GM23338 (cell line): ENCODE data around the gene TLNRD1. TPM values are rescaled to one million over a fixed set of nuclear protein-coding genes. Genes with fewer than 3 reads are reported as not detected.

Source experiments
- ATAC-seq: fragments of 200-7000 bp; cut with Tn5 transposase; 3 replicates; pipeline ENCODE4 v1.9.1; 2020
- DNase-seq: peaks from one replicate; pipeline ENCODE4 v3.0.0-alpha.2; 2015; ENCODE audit warnings: low spot score
- H2AFZ ChIP-seq: fragments of 200-600 bp; sonication (generic); 2 replicates; pipeline ENCODE4 v1.8.0; 2016; ENCODE audit warnings: antibody characterized with exemption, mild to moderate bottlenecking, moderate library complexity
- H3F3A ChIP-seq: fragments of 200-600 bp; sonication (generic); replicated peaks from 2 replicates; pipeline ENCODE4 v1.8.0; 2017; ENCODE audit warnings: antibody characterized with exemption, mixed run types, low read depth
- H3K27ac ChIP-seq: fragments of 200-600 bp; sonication (generic); 2 replicates; pipeline ENCODE4 v1.6.1; 2016; ENCODE audit warnings: low read depth
- H3K27me3 ChIP-seq: fragments of 200-600 bp; sonication (generic); 2 replicates; pipeline ENCODE4 v1.8.0; 2016; ENCODE audit warnings: mild to moderate bottlenecking, mixed run types, moderate library complexity; ENCODE audit not compliant: insufficient read depth
- H3K36me3 ChIP-seq: fragments of 200-600 bp; sonication (generic); 2 replicates; pipeline ENCODE4 v1.8.0; 2016; ENCODE audit warnings: mild to moderate bottlenecking; ENCODE audit not compliant: insufficient read depth
- H3K4me1 ChIP-seq: fragments of 200-600 bp; sonication (generic); 2 replicates; pipeline ENCODE4 v1.8.0; 2016; ENCODE audit warnings: mild to moderate bottlenecking, moderate library complexity; ENCODE audit not compliant: insufficient read depth
- H3K4me2 ChIP-seq: fragments of 200-600 bp; sonication (generic); 2 replicates; pipeline ENCODE4 v1.7.1; 2017; ENCODE audit warnings: mixed run types
- H3K4me3 ChIP-seq: fragments of 200-600 bp; sonication (generic); 2 replicates; pipeline ENCODE4 v1.6.1; 2016; ENCODE audit warnings: mixed run types
- H3K79me2 ChIP-seq: fragments of 200-600 bp; sonication (generic); replicated peaks from 2 replicates; pipeline ENCODE4 v1.8.0; 2017; ENCODE audit warnings: mild to moderate bottlenecking; ENCODE audit not compliant: insufficient read depth
- H3K9me2 ChIP-seq: fragments of 200-600 bp; sonication (generic); 2 replicates; pipeline ENCODE4 v1.8.0; 2017; ENCODE audit not compliant: insufficient read depth
- H4K20me1 ChIP-seq: fragments of 200-600 bp; sonication (generic); replicated peaks from 2 replicates; pipeline ENCODE4 v1.8.0; 2017; ENCODE audit warnings: mild to moderate bottlenecking; ENCODE audit not compliant: insufficient read depth
- H3K27ac Mint-ChIP-seq: 2 replicates; pipeline ENCODE4 v1.8.0; 2020; ENCODE audit warnings: inconsistent platforms, mild to moderate bottlenecking, moderate library complexity, mixed read lengths
- H3K27me3 Mint-ChIP-seq: 3 replicates; pipeline ENCODE4 v1.8.0; 2022; ENCODE audit warnings: low read depth, mild to moderate bottlenecking, moderate library complexity, mixed read lengths, inconsistent platforms; ENCODE audit not compliant: insufficient read depth, poor library complexity
- H3K36me3 Mint-ChIP-seq: 3 replicates; pipeline ENCODE4 v1.8.0; 2021; ENCODE audit warnings: low read depth, mild to moderate bottlenecking, inconsistent platforms, moderate library complexity, mixed read lengths
- H3K4me1 Mint-ChIP-seq: 3 replicates; pipeline ENCODE4 v1.8.0; 2020; ENCODE audit warnings: mild to moderate bottlenecking, inconsistent platforms, mixed read lengths
- H3K4me3 Mint-ChIP-seq: 3 replicates; pipeline ENCODE4 v1.8.0; 2021; ENCODE audit warnings: moderate library complexity, mild to moderate bottlenecking, inconsistent platforms, mixed read lengths
- H3K9me3 Mint-ChIP-seq: 3 replicates; pipeline ENCODE4 v1.8.0; 2020; ENCODE audit warnings: moderate library complexity, mild to moderate bottlenecking, inconsistent platforms, mixed read lengths
- CREB1 ChIP-seq: fragments of 250-450 bp; sonication (Bioruptor Pico); IDR thresholded peaks from 2 replicates; pipeline ENCODE4 v1.5.0; 2020; ENCODE audit warnings: low read depth, mild to moderate bottlenecking, moderate library complexity
- EZH2 ChIP-seq: fragments of 200-600 bp; sonication (generic); IDR thresholded peaks from one replicate; pipeline ENCODE4 v1.8.0; 2017; ENCODE audit warnings: antibody characterized with exemption, mild to moderate bottlenecking, low read depth; ENCODE audit not compliant: unreplicated experiment
- EZH2phosphoT487 ChIP-seq: fragments of 200-600 bp; sonication (generic); IDR thresholded peaks from one replicate; pipeline ENCODE4 v1.8.1; 2018; ENCODE audit warnings: antibody characterized with exemption; ENCODE audit not compliant: unreplicated experiment
- NANOG ChIP-seq: IDR thresholded peaks from 2 replicates; pipeline ENCODE4 v1.6.1; 2016; ENCODE audit warnings: antibody characterized with exemption, borderline replicate concordance
- POLR2AphosphoS5 ChIP-seq: IDR thresholded peaks from 2 replicates; pipeline ENCODE4 v1.6.1; 2016; ENCODE audit warnings: antibody characterized with exemption, low read depth
- STAT1 ChIP-seq: IDR thresholded peaks from one replicate; pipeline ENCODE4 v1.6.1; 2016; ENCODE audit warnings: antibody characterized with exemption; ENCODE audit not compliant: unreplicated experiment
- ZNF114 ChIP-seq: fragments of 250-450 bp; sonication (Bioruptor Pico); IDR thresholded peaks from 2 replicates; pipeline ENCODE4 v1.5.0; 2020; ENCODE audit warnings: mild to moderate bottlenecking, moderate library complexity
- ZNF331 ChIP-seq: fragments of 250-450 bp; sonication (Bioruptor Pico); IDR thresholded peaks from 2 replicates; pipeline ENCODE4 v1.5.0; 2020; ENCODE audit warnings: low read depth, mild to moderate bottlenecking, moderate library complexity
- polyA plus RNA-seq: library from polyadenylated mRNA; unstranded; fragments of >200 nt; fragmentation: Nextera tagmentation; extraction: Ambion mirVana; gene quantifications from 2 replicates; pipeline ENCODE4 v1.2.1, GENCODE V29; 2016
- total RNA-seq: library from RNA; depleted of rRNA; stranded (reverse); fragments of >200 nt; shearing (Covaris generic); gene quantifications from 2 replicates; pipeline ENCODE4 v1.2.3, GENCODE V29; 2014
- TF ChIP-seq, protein P1 (sequence below): IDR thresholded peaks from one replicate; pipeline ENCODE4 v1.6.1; 2018; ENCODE audit warnings: antibody characterized with exemption; ENCODE audit not compliant: unreplicated experiment
- TF ChIP-seq, protein P2 (sequence below): fragments of 250-450 bp; sonication (Bioruptor Pico); IDR thresholded peaks from 2 replicates; pipeline ENCODE4 v1.5.0; 2020; ENCODE audit warnings: mild to moderate bottlenecking, moderate library complexity
- TF ChIP-seq, protein P3 (sequence below), 2 experiments: fragments of 200-600 bp in 1 of 2; sonication (generic) in 1 of 2; conservative IDR thresholded peaks; 2 replicates each; pipeline versions ENCODE4 v1.5.1 to v1.6.1; 2016 to 2017; ENCODE audit warnings: antibody characterized with exemption in 2 of 2, low read depth in 2 of 2, mild to moderate bottlenecking in 2 of 2, moderate library complexity in 1 of 2

TLNRD1 gene
- total and polyA plus RNA-seq, 2 experiments from 2014 or later, result 6.7 to 27.3 TPM

DNA sequence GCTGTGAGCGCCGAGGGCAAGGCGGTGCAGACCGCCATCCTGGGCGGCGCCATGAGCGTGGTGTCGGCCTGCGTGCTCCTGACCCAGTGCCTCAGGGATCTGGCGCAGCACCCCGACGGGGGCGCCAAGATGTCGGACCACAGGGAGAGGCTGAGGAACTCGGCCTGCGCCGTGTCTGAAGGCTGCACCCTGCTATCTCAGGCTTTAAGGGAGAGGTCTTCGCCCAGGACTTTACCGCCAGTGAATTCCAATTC is 2.3 kb downstream of the TLNRD1 start (continued):
- TF ChIP-seq, protein P1, sequence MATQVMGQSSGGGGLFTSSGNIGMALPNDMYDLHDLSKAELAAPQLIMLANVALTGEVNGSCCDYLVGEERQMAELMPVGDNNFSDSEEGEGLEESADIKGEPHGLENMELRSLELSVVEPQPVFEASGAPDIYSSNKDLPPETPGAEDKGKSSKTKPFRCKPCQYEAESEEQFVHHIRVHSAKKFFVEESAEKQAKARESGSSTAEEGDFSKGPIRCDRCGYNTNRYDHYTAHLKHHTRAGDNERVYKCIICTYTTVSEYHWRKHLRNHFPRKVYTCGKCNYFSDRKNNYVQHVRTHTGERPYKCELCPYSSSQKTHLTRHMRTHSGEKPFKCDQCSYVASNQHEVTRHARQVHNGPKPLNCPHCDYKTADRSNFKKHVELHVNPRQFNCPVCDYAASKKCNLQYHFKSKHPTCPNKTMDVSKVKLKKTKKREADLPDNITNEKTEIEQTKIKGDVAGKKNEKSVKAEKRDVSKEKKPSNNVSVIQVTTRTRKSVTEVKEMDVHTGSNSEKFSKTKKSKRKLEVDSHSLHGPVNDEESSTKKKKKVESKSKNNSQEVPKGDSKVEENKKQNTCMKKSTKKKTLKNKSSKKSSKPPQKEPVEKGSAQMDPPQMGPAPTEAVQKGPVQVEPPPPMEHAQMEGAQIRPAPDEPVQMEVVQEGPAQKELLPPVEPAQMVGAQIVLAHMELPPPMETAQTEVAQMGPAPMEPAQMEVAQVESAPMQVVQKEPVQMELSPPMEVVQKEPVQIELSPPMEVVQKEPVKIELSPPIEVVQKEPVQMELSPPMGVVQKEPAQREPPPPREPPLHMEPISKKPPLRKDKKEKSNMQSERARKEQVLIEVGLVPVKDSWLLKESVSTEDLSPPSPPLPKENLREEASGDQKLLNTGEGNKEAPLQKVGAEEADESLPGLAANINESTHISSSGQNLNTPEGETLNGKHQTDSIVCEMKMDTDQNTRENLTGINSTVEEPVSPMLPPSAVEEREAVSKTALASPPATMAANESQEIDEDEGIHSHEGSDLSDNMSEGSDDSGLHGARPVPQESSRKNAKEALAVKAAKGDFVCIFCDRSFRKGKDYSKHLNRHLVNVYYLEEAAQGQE, result no peak
- no peak for TF ChIP-seq CREB1 (CRISPR knock-in tag)

DNA sequence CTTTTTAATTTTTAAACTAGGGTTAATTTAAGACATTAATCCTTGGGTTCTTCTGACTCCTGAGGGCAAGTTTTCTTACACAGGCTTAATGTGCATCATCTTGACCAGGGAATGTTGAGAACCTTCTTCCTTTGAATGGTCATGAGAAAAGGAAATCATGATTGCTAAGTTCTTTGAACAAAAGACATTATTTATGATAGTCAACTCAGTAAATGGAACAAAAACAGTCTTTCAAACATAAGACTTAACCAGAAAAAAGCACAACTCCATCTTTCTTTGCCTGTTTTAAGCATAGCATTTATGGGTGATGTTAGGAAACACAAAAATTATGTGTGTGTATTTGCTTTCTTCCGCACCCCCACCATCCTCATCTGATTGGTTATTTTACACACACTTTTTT is 5.4 kb downstream of the TLNRD1 start:
- Histone ChIP-seq H3K79me2 (peaks cover 13% of the 10 kb centered on the region), H3K9me2 (no peaks in the 10 kb centered on the region), H3K4me2 (no peak overlapping the region), H3K4me1 (no peaks in the 10 kb centered on the region), H3K4me3 (no peak overlapping the region), H4K20me1 (peaks cover 13% of the 10 kb centered on the region; the same call in 1 of the 2 replicates), H3F3A (no peaks in the 10 kb centered on the region), H3K27ac (no peak overlapping the region), H2AFZ (no peak overlapping the region), H3K36me3 (no peaks in the 10 kb centered on the region), H3K27me3 (peaks cover 24% of the 10 kb centered on the region)
- TF ChIP-seq ZNF331 (CRISPR knock-in tag), result no peak
- no peak for TF ChIP-seq EZH2phosphoT487
- no peak for TF ChIP-seq EZH2
- TF ChIP-seq, protein P2, sequence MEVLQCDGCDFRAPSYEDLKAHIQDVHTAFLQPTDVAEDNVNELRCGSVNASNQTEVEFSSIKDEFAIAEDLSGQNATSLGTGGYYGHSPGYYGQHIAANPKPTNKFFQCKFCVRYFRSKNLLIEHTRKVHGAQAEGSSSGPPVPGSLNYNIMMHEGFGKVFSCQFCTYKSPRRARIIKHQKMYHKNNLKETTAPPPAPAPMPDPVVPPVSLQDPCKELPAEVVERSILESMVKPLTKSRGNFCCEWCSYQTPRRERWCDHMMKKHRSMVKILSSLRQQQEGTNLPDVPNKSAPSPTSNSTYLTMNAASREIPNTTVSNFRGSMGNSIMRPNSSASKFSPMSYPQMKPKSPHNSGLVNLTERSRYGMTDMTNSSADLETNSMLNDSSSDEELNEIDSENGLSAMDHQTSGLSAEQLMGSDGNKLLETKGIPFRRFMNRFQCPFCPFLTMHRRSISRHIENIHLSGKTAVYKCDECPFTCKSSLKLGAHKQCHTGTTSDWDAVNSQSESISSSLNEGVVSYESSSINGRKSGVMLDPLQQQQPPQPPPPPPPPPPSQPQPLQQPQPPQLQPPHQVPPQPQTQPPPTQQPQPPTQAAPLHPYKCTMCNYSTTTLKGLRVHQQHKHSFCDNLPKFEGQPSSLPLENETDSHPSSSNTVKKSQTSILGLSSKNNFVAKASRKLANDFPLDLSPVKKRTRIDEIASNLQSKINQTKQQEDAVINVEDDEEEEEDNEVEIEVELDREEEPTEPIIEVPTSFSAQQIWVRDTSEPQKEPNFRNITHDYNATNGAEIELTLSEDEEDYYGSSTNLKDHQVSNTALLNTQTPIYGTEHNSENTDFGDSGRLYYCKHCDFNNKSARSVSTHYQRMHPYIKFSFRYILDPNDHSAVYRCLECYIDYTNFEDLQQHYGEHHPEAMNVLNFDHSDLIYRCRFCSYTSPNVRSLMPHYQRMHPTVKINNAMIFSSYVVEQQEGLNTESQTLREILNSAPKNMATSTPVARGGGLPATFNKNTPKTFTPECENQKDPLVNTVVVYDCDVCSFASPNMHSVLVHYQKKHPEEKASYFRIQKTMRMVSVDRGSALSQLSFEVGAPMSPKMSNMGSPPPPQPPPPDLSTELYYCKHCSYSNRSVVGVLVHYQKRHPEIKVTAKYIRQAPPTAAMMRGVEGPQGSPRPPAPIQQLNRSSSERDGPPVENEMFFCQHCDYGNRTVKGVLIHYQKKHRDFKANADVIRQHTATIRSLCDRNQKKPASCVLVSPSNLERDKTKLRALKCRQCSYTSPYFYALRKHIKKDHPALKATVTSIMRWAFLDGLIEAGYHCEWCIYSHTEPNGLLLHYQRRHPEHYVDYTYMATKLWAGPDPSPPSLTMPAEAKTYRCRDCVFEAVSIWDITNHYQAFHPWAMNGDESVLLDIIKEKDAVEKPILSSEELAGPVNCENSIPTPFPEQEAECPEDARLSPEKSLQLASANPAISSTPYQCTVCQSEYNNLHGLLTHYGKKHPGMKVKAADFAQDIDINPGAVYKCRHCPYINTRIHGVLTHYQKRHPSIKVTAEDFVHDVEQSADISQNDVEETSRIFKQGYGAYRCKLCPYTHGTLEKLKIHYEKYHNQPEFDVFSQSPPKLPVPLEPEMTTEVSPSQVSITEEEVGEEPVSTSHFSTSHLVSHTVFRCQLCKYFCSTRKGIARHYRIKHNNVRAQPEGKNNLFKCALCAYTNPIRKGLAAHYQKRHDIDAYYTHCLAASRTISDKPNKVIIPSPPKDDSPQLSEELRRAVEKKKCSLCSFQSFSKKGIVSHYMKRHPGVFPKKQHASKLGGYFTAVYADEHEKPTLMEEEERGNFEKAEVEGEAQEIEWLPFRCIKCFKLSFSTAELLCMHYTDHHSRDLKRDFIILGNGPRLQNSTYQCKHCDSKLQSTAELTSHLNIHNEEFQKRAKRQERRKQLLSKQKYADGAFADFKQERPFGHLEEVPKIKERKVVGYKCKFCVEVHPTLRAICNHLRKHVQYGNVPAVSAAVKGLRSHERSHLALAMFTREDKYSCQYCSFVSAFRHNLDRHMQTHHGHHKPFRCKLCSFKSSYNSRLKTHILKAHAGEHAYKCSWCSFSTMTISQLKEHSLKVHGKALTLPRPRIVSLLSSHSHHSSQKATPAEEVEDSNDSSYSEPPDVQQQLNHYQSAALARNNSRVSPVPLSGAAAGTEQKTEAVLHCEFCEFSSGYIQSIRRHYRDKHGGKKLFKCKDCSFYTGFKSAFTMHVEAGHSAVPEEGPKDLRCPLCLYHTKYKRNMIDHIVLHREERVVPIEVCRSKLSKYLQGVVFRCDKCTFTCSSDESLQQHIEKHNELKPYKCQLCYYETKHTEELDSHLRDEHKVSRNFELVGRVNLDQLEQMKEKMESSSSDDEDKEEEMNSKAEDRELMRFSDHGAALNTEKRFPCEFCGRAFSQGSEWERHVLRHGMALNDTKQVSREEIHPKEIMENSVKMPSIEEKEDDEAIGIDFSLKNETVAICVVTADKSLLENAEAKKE (CRISPR knock-in tag), result no peak
- TF ChIP-seq ZNF114 (CRISPR knock-in tag), result no peak
- TF ChIP-seq STAT1, result no peak
- TF ChIP-seq CREB1 (CRISPR knock-in tag), result no peak
- TF ChIP-seq, protein P1, result no peak
- TF ChIP-seq, protein P3, sequence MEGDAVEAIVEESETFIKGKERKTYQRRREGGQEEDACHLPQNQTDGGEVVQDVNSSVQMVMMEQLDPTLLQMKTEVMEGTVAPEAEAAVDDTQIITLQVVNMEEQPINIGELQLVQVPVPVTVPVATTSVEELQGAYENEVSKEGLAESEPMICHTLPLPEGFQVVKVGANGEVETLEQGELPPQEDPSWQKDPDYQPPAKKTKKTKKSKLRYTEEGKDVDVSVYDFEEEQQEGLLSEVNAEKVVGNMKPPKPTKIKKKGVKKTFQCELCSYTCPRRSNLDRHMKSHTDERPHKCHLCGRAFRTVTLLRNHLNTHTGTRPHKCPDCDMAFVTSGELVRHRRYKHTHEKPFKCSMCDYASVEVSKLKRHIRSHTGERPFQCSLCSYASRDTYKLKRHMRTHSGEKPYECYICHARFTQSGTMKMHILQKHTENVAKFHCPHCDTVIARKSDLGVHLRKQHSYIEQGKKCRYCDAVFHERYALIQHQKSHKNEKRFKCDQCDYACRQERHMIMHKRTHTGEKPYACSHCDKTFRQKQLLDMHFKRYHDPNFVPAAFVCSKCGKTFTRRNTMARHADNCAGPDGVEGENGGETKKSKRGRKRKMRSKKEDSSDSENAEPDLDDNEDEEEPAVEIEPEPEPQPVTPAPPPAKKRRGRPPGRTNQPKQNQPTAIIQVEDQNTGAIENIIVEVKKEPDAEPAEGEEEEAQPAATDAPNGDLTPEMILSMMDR (conservative IDR thresholded peaks at IDR 0.05; ENCODE audit: low read depth in 2 of 2), result no peak
- no peak for TF ChIP-seq NANOG
- TF ChIP-seq POLR2AphosphoS5, result no peak
- no peak overlapping the region for H3K4me3 Mint-ChIP-seq
- ATAC-seq (no peak), DNase-seq (no peak)
- H3K4me1 Mint-ChIP-seq, result peaks cover 4% of the 10 kb centered on the region; the same call in 1 of the 3 replicates
- no peak overlapping the region for H3K27ac Mint-ChIP-seq
- peaks cover 6% of the 10 kb centered on the region for H3K27me3 Mint-ChIP-seq
- H3K36me3 Mint-ChIP-seq, result peaks cover 10% of the 10 kb centered on the region; the same call in 2 of the 3 replicates
- no peaks in the 10 kb centered on the region for H3K9me3 Mint-ChIP-seq
